ENCODE measurements around the gene PHKA1.

DNA sequence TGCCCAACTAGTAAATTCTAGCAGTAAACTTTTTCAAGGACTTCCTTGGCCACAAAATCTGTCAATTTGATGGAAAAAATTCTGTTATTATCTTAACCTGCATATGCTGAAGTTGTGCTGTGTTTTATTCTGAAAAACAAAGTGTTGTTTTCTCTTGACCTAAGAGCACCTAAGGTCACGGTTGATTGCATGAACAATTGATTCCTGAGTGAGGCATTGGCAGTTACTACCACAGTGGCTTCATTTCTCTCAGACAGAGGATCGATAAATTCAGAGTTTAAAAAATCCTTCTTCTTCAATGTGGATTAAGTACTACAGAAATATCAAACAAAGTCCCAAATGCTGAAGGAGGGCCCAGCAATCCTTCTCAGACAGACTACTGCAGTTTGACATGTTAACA is 147.7 kb downstream of the PHKA1 start:
- TF ChIP-seq CTCF (IDR thresholded peaks at IDR 0.05) (no peak), POLR2A (IDR thresholded peaks at IDR 0.05; ENCODE audit: low read length) (no peak), ESRRA (IDR thresholded peaks at IDR 0.05; ENCODE audit: borderline replicate concordance, low read length) (no peak), SMC3 (IDR thresholded peaks at IDR 0.05) (no peak), MYC (IDR thresholded peaks at IDR 0.05; ENCODE audit: borderline replicate concordance, low read length) (no peak), RFX5 (IDR thresholded peaks at IDR 0.05) (no peak), USF2 (IDR thresholded peaks at IDR 0.05) (no peak), EP300 (IDR thresholded peaks at IDR 0.05) (no peak)
- TF ChIP-seq, protein P1, sequence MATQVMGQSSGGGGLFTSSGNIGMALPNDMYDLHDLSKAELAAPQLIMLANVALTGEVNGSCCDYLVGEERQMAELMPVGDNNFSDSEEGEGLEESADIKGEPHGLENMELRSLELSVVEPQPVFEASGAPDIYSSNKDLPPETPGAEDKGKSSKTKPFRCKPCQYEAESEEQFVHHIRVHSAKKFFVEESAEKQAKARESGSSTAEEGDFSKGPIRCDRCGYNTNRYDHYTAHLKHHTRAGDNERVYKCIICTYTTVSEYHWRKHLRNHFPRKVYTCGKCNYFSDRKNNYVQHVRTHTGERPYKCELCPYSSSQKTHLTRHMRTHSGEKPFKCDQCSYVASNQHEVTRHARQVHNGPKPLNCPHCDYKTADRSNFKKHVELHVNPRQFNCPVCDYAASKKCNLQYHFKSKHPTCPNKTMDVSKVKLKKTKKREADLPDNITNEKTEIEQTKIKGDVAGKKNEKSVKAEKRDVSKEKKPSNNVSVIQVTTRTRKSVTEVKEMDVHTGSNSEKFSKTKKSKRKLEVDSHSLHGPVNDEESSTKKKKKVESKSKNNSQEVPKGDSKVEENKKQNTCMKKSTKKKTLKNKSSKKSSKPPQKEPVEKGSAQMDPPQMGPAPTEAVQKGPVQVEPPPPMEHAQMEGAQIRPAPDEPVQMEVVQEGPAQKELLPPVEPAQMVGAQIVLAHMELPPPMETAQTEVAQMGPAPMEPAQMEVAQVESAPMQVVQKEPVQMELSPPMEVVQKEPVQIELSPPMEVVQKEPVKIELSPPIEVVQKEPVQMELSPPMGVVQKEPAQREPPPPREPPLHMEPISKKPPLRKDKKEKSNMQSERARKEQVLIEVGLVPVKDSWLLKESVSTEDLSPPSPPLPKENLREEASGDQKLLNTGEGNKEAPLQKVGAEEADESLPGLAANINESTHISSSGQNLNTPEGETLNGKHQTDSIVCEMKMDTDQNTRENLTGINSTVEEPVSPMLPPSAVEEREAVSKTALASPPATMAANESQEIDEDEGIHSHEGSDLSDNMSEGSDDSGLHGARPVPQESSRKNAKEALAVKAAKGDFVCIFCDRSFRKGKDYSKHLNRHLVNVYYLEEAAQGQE (IDR thresholded peaks at IDR 0.05), result no peak
